ENCODE data around the gene SLC25A25. TPM values are rescaled to one million over a fixed set of nuclear protein-coding genes. Genes with fewer than 3 reads are reported as not detected.
A peak's percentile ranks its signal among the peaks of the same experiment; 100 is the strongest.

The SLC25A25 gene
- total RNA-seq, 3 donors from 2014 or later (not counting 1 experiment from before 2014, with no cell fraction given), result 16.8 to 19.1 (median 18.9) TPM

GRCh38 chr9:128053560-128053959, 14.5 kb upstream of the SLC25A25 start:
- intact Hi-C loops (cut with micrococcal nuclease), result no loop called here

GRCh38 chr9:128054087-128054486, 13.9 kb upstream of the SLC25A25 start:
- no peaks in the 10 kb centered on the region for H3K36me3 Mint-ChIP-seq
- peaks cover 0 to 5% of the 10 kb centered on the region in 2 donors for H3K4me1 Mint-ChIP-seq
- Histone ChIP-seq H3K36me3 (ENCODE audit: control insufficient read depth, insufficient read depth, low read length) (no peaks in the 10 kb centered on the region), H3K27me3 (ENCODE audit: control insufficient read depth, insufficient read depth, low read length) (no peaks in the 10 kb centered on the region), H3K9me3 (ENCODE audit: control insufficient read depth, insufficient read depth, low read length) (no peaks in the 10 kb centered on the region), H3K4me3 (ENCODE audit: low read length) (no peak overlapping the region), H3K27ac (ENCODE audit: low read length) (no peak overlapping the region), H3K4me1 (ENCODE audit: control insufficient read depth, insufficient read depth, low read length) (peaks cover 6% of the 10 kb centered on the region)
- H3K4me3 Mint-ChIP-seq, result no peak overlapping the region
- intact Hi-C loops (cut with micrococcal nuclease), result no loop called here
- WGBS (ENCODE audit: insufficient coverage), result 75% methylated on average over 3 of the region's 3 CpGs
- H3K27ac Mint-ChIP-seq, result no peak overlapping the region
- DNase-seq (no peak), ATAC-seq (no peak)
- no peaks in the 10 kb centered on the region for H3K9me3 Mint-ChIP-seq
- peaks cover 0 to 2% of the 10 kb centered on the region in 2 donors for H3K27me3 Mint-ChIP-seq (ENCODE audit: low read depth in 2 of 2)
- TF ChIP-seq CTCF (IDR thresholded peaks at IDR 0.05), result no peak

More at GRCh38 chr9:128053560-128053959, 14.5 kb upstream of the SLC25A25 start:
- H3K27ac ChIP-seq (ENCODE audit: low read length), result no peak overlapping the region
- Mint-ChIP-seq H3K4me3 (no peak overlapping the region), H3K9me3 (no peaks in the 10 kb centered on the region), H3K27ac (peak overlapping the region in 1 of 2 donors; percentile 4), H3K27me3 (ENCODE audit: low read depth in 2 of 2) (peaks cover 0 to 4% of the 10 kb centered on the region in 2 donors), H3K36me3 (no peaks in the 10 kb centered on the region), H3K4me1 (peaks cover 0 to 5% of the 10 kb centered on the region in 2 donors)
- 91% methylated on average over 10 of the region's 11 CpGs for WGBS (ENCODE audit: insufficient coverage)
- peak in 1 of 3 donors; percentile 30 for ATAC-seq
- H3K4me1 ChIP-seq (ENCODE audit: control insufficient read depth, insufficient read depth, low read length), result peaks cover 6% of the 10 kb centered on the region
- no peaks in the 10 kb centered on the region for H3K9me3 ChIP-seq (ENCODE audit: control insufficient read depth, insufficient read depth, low read length)
- no peaks in the 10 kb centered on the region for H3K36me3 ChIP-seq (ENCODE audit: control insufficient read depth, insufficient read depth, low read length)
- H3K27me3 ChIP-seq (ENCODE audit: control insufficient read depth, insufficient read depth, low read length), result no peaks in the 10 kb centered on the region
- TF ChIP-seq CTCF (IDR thresholded peaks at IDR 0.05), result no peak
- DNase-seq, result no peak
- no peak overlapping the region for H3K4me3 ChIP-seq (ENCODE audit: low read length)

- no peaks in the 10 kb centered on the region for H3K36me3 ChIP-seq (ENCODE audit: control insufficient read depth, insufficient read depth, low read length)
- H3K27me3 ChIP-seq (ENCODE audit: control insufficient read depth, insufficient read depth, low read length), result no peaks in the 10 kb centered on the region
- no peak overlapping the region for H3K4me3 ChIP-seq (ENCODE audit: low read length)
- DNase-seq (no peak), ATAC-seq (no peak)
- Mint-ChIP-seq H3K27me3 (ENCODE audit: low read depth in 2 of 2) (peaks cover 0 to 2% of the 10 kb centered on the region in 2 donors), H3K36me3 (no peaks in the 10 kb centered on the region), H3K9me3 (no peaks in the 10 kb centered on the region), H3K27ac (no peak overlapping the region), H3K4me1 (peaks cover 0 to 5% of the 10 kb centered on the region in 2 donors), H3K4me3 (no peak overlapping the region)
- intact Hi-C loops (cut with micrococcal nuclease), result no loop called here
- no peak overlapping the region for H3K27ac ChIP-seq (ENCODE audit: low read length)
- WGBS (ENCODE audit: insufficient coverage), result 68% methylated on average over 7 of the region's 7 CpGs
- H3K4me1 ChIP-seq (ENCODE audit: control insufficient read depth, insufficient read depth, low read length), result peaks cover 9% of the 10 kb centered on the region
- no peak for TF ChIP-seq CTCF (IDR thresholded peaks at IDR 0.05)
- no peaks in the 10 kb centered on the region for H3K9me3 ChIP-seq (ENCODE audit: control insufficient read depth, insufficient read depth, low read length)
Measured at GRCh38 chr9:128055344-128056040, 12.5 kb upstream of the SLC25A25 start.

GRCh38 chr9:128056086-128056485, 11.9 kb upstream of the SLC25A25 start:
- Histone ChIP-seq H3K27ac (ENCODE audit: low read length) (no peak overlapping the region), H3K4me3 (ENCODE audit: low read length) (no peak overlapping the region), H3K9me3 (ENCODE audit: control insufficient read depth, insufficient read depth, low read length) (no peaks in the 10 kb centered on the region), H3K36me3 (ENCODE audit: control insufficient read depth, insufficient read depth, low read length) (no peaks in the 10 kb centered on the region), H3K27me3 (ENCODE audit: control insufficient read depth, insufficient read depth, low read length) (no peaks in the 10 kb centered on the region), H3K4me1 (ENCODE audit: control insufficient read depth, insufficient read depth, low read length) (peaks cover 15% of the 10 kb centered on the region)
- intact Hi-C loops (cut with micrococcal nuclease), result no loop called here
- no peak for DNase-seq
- 94% methylated on average over 3 of the region's 3 CpGs for WGBS (ENCODE audit: insufficient coverage)
- peaks cover 0 to 2% of the 10 kb centered on the region in 2 donors for H3K27me3 Mint-ChIP-seq (ENCODE audit: low read depth in 2 of 2)
- no peak overlapping the region for H3K4me3 Mint-ChIP-seq
- ATAC-seq, result no peak
- H3K9me3 Mint-ChIP-seq, result no peaks in the 10 kb centered on the region
- no peak for TF ChIP-seq CTCF (IDR thresholded peaks at IDR 0.05)
- H3K36me3 Mint-ChIP-seq, result no peaks in the 10 kb centered on the region
- H3K4me1 Mint-ChIP-seq, result peaks cover 2 to 6% of the 10 kb centered on the region in 2 donors
- H3K27ac Mint-ChIP-seq, result no peak overlapping the region
